ENCODE results near the gene RANBP17. TPM values are rescaled to one million over a fixed set of nuclear protein-coding genes. Genes with fewer than 3 reads are reported as not detected.

Gene RANBP17
- total RNA-seq, 4 donors from 2014 or later, result 4.4 to 11.7 (median 6.0) TPM

DNA sequence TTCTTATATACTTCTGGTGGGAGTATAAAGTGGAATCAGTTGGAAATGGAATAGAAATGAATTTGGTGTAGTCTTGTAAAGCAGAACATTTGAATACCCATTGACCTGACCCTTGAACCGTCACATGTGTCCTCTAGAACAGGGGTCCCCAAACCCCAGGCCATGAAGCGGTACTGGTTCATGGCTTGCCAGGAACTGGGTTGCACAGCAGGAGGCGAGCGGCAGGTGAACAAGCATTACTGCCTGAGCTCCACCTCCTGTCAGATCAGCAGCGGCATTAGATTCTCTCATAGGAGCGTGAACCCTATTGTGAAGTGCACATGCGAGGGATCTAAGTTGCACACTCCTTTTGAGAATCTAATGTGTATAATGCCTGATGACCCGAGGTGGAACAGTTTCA is 80.0 kb downstream of the RANBP17 start:
- TF ChIP-seq, protein P1, sequence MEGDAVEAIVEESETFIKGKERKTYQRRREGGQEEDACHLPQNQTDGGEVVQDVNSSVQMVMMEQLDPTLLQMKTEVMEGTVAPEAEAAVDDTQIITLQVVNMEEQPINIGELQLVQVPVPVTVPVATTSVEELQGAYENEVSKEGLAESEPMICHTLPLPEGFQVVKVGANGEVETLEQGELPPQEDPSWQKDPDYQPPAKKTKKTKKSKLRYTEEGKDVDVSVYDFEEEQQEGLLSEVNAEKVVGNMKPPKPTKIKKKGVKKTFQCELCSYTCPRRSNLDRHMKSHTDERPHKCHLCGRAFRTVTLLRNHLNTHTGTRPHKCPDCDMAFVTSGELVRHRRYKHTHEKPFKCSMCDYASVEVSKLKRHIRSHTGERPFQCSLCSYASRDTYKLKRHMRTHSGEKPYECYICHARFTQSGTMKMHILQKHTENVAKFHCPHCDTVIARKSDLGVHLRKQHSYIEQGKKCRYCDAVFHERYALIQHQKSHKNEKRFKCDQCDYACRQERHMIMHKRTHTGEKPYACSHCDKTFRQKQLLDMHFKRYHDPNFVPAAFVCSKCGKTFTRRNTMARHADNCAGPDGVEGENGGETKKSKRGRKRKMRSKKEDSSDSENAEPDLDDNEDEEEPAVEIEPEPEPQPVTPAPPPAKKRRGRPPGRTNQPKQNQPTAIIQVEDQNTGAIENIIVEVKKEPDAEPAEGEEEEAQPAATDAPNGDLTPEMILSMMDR (IDR thresholded peaks at IDR 0.05; ENCODE audit: low read depth), result no peak

DNA sequence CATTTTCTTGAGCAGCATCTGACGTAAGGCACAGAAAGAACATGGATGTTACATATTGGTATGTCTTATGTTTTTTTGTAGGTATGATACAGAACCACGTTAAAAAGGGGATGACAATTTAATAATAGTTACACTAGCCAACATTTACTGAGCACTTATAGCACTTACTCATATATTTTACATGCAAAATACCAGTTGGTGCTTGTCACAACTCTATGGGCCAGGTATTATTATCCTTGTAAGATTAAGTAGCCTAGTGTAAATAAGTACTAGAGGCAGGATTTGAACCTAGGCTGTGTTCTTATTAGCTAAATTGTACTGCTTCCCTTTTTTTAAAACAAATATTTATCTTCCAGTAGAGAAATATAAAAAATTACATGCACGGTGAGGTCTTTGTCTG is 83.5 kb downstream of the RANBP17 start:
- TF ChIP-seq, protein P1 (IDR thresholded peaks at IDR 0.05; ENCODE audit: low read depth), result no peak

- TF ChIP-seq, protein P1 (IDR thresholded peaks at IDR 0.05; ENCODE audit: low read depth), result no peak
These were observed 98.7 kb downstream of the RANBP17 start for GRCh38 chr5:170960567-170960966.

DNA sequence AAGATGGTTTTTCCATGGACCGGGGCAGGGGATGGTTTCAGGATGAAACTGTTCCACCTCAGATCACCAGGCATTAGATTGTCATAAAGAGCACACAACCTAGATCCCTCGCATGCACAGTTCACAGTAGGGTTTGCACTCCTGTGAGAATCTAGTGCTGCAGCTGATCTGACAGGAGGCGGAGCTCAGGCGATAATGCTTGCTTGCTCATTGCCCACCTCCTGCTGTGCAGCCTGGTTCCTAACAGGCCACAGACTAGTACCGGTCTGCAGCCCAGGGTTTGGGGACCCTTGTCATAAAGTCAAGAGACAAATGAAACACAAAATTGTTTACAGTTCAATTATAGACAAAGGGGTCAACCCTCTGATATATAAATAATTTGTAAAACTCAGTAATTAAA is 101.7 kb downstream of the RANBP17 start:
- TF ChIP-seq, protein P1 (IDR thresholded peaks at IDR 0.05; ENCODE audit: low read depth), result no peak

DNA sequence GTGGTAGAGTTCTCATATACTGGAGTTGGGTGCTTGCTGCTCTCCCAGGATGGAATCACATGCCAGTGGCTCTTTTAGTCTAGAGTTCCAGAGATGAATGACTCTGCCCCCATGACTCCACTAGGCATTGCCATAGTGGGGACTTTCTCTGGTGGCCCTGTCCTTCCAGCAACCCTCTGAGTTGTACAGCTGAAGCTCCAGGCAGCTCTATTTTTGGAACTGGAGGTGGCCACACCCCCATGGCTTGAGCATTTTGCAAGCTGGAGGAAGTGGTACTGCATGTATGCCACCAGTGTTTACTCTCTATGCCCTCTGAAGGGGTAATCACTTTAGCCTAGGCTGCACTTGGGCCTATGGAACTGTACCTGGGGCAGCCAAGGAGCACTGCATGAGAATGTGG is 112.6 kb downstream of the RANBP17 start:
- TF ChIP-seq, protein P1 (IDR thresholded peaks at IDR 0.05; ENCODE audit: low read depth), result no peak

DNA sequence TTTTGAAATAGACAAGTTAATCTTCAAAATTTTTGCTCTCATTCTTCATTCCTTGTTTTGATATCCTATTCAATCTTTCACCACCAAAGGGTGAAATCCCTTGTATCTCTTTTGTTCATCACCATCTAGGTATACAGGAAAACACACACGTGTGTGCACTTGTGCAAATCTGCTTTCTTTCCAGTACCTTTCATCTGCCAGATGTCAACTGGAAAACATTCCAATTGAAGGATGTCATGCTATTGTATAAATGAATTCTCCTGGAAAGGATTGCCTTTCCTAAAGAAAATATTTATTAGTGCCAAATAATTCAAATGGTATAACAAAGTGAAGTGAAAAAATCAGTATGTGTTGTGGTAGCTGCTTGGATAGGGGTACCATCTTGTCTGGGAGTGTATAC is 123.7 kb downstream of the RANBP17 start:
- TF ChIP-seq, protein P1 (IDR thresholded peaks at IDR 0.05; ENCODE audit: low read depth), result no peak

- TF ChIP-seq, protein P1 (IDR thresholded peaks at IDR 0.05; ENCODE audit: low read depth), result no peak
These were observed 124.8 kb downstream of the RANBP17 start for GRCh38 chr5:170986598-170986997.

All from subcutaneous adipose tissue (tissue), 4 donors.